ENCODE results near the gene RPTOR. TPM values are rescaled to one million over a fixed set of nuclear protein-coding genes. Genes with fewer than 3 reads are reported as not detected.

RPTOR gene
- polyA plus RNA-seq, 1 donor (not counting 4 experiments of a cell fraction or from before 2014, with no cell fraction given) = 4.0 TPM

DNA sequence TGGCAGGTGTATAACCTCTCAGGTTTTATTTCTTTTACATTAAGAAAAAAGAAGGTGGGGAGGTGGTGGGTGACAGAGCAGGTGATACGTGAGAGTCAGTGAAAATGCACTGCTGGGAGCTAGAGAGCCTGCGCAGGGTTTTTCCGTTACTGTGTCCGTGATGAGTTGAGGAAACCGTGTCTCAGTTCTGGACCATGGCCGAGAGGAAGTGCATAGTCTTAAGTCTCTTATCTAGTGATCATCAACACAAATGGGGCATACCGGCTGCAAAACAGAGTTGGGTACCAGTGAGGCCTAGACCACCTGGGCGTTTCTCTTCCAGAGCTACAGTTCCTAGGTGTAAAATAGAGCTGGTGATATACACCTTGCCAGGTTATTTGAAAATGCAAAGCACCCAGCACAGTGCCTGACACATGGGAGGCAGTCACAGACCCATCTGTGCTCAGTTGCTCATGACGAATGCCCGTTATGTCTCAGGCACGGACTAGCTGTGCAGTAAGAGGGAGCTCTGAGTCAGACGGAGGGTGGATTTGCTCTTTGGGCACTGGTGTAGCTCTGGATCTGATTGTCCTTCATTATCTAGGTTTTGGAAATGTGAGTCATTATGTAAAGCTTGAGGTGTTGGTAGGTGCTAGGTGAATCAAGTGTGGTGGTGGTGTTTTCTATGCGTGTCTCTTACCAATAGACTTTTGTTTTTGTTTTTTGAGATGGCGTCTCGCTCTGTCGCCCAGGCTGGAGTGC is 60.9 kb downstream of the RPTOR start:
- FAIRE-seq = peak; percentile 80
- Histone ChIP-seq H3K4me1 (ENCODE audit: control insufficient read depth, extremely low read depth, insufficient read depth, low read length) (peaks cover 10% of the 10 kb centered on the region), H3K4me2 (ENCODE audit: control insufficient read depth, extremely low read depth, insufficient read depth, low read depth, low read length) (no peak overlapping the region), H3K9ac (ENCODE audit: control insufficient read depth, extremely low read depth, insufficient read depth, low read length) (no peak overlapping the region), H3K27ac (ENCODE audit: control insufficient read depth, insufficient read depth, low read length) (no peak overlapping the region), H2AFZ (ENCODE audit: control insufficient read depth, low read length) (no peak overlapping the region), H3K9me1 (ENCODE audit: control insufficient read depth, extremely low read depth, insufficient read depth, low read length) (peaks cover 2% of the 10 kb centered on the region), H4K20me1 (ENCODE audit: control insufficient read depth, extremely low read depth, insufficient read depth, low read length) (peaks cover 6% of the 10 kb centered on the region), H3K9me3 (ENCODE audit: control insufficient read depth, low read depth, low read length) (no peaks in the 10 kb centered on the region), H3K79me2 (ENCODE audit: control insufficient read depth, insufficient read depth, low read length) (peaks cover 66% of the 10 kb centered on the region), H3K36me3 (ENCODE audit: control insufficient read depth in 2 of 2, extremely low read depth in 1 of 2, insufficient read depth in 2 of 2, low read length in 2 of 2) (peaks cover 0 to 2% of the 10 kb centered on the region in 2 experiments), H3K27me3 (ENCODE audit: control insufficient read depth, extremely low read depth, insufficient read depth, low read length) (no peaks in the 10 kb centered on the region), H3K4me3 (ENCODE audit: control insufficient read depth in 2 of 3, extremely low read depth in 1 of 3, insufficient read depth in 2 of 3, low read depth in 1 of 3, low read length in 3 of 3) (no peak overlapping the region)
- peak; percentile 60 for DNase-seq (ENCODE audit: low read depth, low spot score)
- TF ChIP-seq, protein P1, sequence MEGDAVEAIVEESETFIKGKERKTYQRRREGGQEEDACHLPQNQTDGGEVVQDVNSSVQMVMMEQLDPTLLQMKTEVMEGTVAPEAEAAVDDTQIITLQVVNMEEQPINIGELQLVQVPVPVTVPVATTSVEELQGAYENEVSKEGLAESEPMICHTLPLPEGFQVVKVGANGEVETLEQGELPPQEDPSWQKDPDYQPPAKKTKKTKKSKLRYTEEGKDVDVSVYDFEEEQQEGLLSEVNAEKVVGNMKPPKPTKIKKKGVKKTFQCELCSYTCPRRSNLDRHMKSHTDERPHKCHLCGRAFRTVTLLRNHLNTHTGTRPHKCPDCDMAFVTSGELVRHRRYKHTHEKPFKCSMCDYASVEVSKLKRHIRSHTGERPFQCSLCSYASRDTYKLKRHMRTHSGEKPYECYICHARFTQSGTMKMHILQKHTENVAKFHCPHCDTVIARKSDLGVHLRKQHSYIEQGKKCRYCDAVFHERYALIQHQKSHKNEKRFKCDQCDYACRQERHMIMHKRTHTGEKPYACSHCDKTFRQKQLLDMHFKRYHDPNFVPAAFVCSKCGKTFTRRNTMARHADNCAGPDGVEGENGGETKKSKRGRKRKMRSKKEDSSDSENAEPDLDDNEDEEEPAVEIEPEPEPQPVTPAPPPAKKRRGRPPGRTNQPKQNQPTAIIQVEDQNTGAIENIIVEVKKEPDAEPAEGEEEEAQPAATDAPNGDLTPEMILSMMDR (optimal IDR thresholded peaks at IDR 0.05 in 1 of 3, IDR thresholded peaks at IDR 0.05 in 1 of 3, conservative IDR thresholded peaks at IDR 0.05 in 1 of 3; ENCODE audit: extremely low read depth in 1 of 3, insufficient read depth in 2 of 3, low read length in 3 of 3) = peak in 1 of 3 experiments; percentile 57
- TF ChIP-seq EZH2 (IDR thresholded peaks at IDR 0.05; ENCODE audit: low read length) = no peak
- dilution Hi-C loops (cut with MboI; ENCODE audit: extremely low pct_ligation_motif_present, low sequenced_read_pairs) = no loop called here

- no peak for TF ChIP-seq EZH2 (IDR thresholded peaks at IDR 0.05; ENCODE audit: low read length)
- TF ChIP-seq, protein P1 (optimal IDR thresholded peaks at IDR 0.05 in 1 of 3, IDR thresholded peaks at IDR 0.05 in 1 of 3, conservative IDR thresholded peaks at IDR 0.05 in 1 of 3; ENCODE audit: extremely low read depth in 1 of 3, insufficient read depth in 2 of 3, low read length in 3 of 3) = no peak
- Histone ChIP-seq H3K9ac (ENCODE audit: control insufficient read depth, extremely low read depth, insufficient read depth, low read length) (no peak overlapping the region), H3K79me2 (ENCODE audit: control insufficient read depth, insufficient read depth, low read length) (peaks cover 70% of the 10 kb centered on the region), H3K9me1 (ENCODE audit: control insufficient read depth, extremely low read depth, insufficient read depth, low read length) (peaks cover 2% of the 10 kb centered on the region), H2AFZ (ENCODE audit: control insufficient read depth, low read length) (no peak overlapping the region), H3K4me1 (ENCODE audit: control insufficient read depth, extremely low read depth, insufficient read depth, low read length) (peaks cover 10% of the 10 kb centered on the region), H3K27me3 (ENCODE audit: control insufficient read depth, extremely low read depth, insufficient read depth, low read length) (no peaks in the 10 kb centered on the region), H3K36me3 (ENCODE audit: control insufficient read depth in 2 of 2, extremely low read depth in 1 of 2, insufficient read depth in 2 of 2, low read length in 2 of 2) (peaks cover 0 to 2% of the 10 kb centered on the region in 2 experiments), H4K20me1 (ENCODE audit: control insufficient read depth, extremely low read depth, insufficient read depth, low read length) (peaks cover 12% of the 10 kb centered on the region), H3K9me3 (ENCODE audit: control insufficient read depth, low read depth, low read length) (no peaks in the 10 kb centered on the region), H3K4me2 (ENCODE audit: control insufficient read depth, extremely low read depth, insufficient read depth, low read depth, low read length) (no peak overlapping the region), H3K4me3 (ENCODE audit: control insufficient read depth in 2 of 3, extremely low read depth in 1 of 3, insufficient read depth in 2 of 3, low read depth in 1 of 3, low read length in 3 of 3) (no peak overlapping the region), H3K27ac (ENCODE audit: control insufficient read depth, insufficient read depth, low read length) (no peak overlapping the region)
- dilution Hi-C loops (cut with MboI; ENCODE audit: extremely low pct_ligation_motif_present, low sequenced_read_pairs) = no loop called here
- no peak for DNase-seq (ENCODE audit: low read depth, low spot score)
- FAIRE-seq = no peak
Measured at GRCh38 chr17:80608326-80608725, 63.7 kb downstream of the RPTOR start.

Data from keratinocyte (primary cell).